Uterus (tissue), 4 donors: Measurements from ENCODE around the gene VIL1. TPM values are rescaled to one million over a fixed set of nuclear protein-coding genes. Genes with fewer than 3 reads are reported as not detected.
A peak's percentile ranks its signal among the peaks of the same experiment; 100 is the strongest.

Experiments used
- DNase-seq, 2 donors: peaks; one replicate each; pipeline ENCODE4 v3.0.0-alpha.2; 2019 to 2020
- H3K27ac ChIP-seq, 2 donors: fragments of 200-600 bp; sonication (generic); 1 replicate in 1 of 2; 2 replicates in 1 of 2; pipeline ENCODE4 v1.5.1; 2016 to 2018
- H3K27me3 ChIP-seq, 2 donors: fragments of 200-600 bp; sonication (generic); one replicate each; pipeline ENCODE4 v1.5.1; 2018 to 2019; ENCODE audit warnings: control low read depth in 1 of 2
- H3K36me3 ChIP-seq, 2 donors: fragments of 200-600 bp; sonication (generic); one replicate each; pipeline ENCODE4 v1.5.1; 2019; ENCODE audit warnings: control low read depth in 1 of 2
- H3K4me1 ChIP-seq, 2 donors: fragments of 200-600 bp; sonication (generic); one replicate each; pipeline ENCODE4 v1.5.1; 2018 to 2019; ENCODE audit warnings: control low read depth in 1 of 2
- H3K4me3 ChIP-seq, 2 donors: fragments of 200-600 bp; sonication (generic); 1 replicate in 1 of 2; 2 replicates in 1 of 2; pipeline ENCODE4 v1.5.1; 2018 to 2019; ENCODE audit warnings: mild to moderate bottlenecking in 1 of 2
- H3K9me3 ChIP-seq, 2 donors: fragments of 200-600 bp; sonication (generic); one replicate each; pipeline ENCODE4 v1.5.1; 2019; ENCODE audit warnings: control low read depth in 1 of 2
- CTCF ChIP-seq, 4 experiments: fragments of 200-600 bp in 2 of 4; fragments of 450-650 bp in 2 of 4; sonication (generic) in 2 of 4; IDR thresholded peaks; one replicate each; pipeline ENCODE4 v1.5.1; 2016 to 2019; ENCODE audit warnings: antibody characterized with exemption in 4 of 4, mild to moderate bottlenecking in 2 of 4, moderate library complexity in 1 of 4
- POLR2A ChIP-seq, 2 donors: fragments of 450-650 bp; IDR thresholded peaks; one replicate each; pipeline ENCODE4 v1.6.1; 2016; ENCODE audit warnings: antibody characterized with exemption in 2 of 2, mild to moderate bottlenecking in 1 of 2, moderate library complexity in 1 of 2
- intact Hi-C: fragments of 100-400 bp; cut with DNase I; formaldehyde crosslinking; loops from one replicate; pipeline ENCODE4 v1.15.1; 2023; ENCODE audit warnings: low total_unique reads
- total RNA-seq, 4 donors: library from RNA; depleted of rRNA in 3 of 4; stranded (reverse); fragments of >200 nt in 3 of 4; gene quantifications; one replicate each; pipeline versions ENCODE4 v1.1.0 to v1.2.4, GENCODE V29; 2014 to 2023
- donor health status: DM: yes; HTN: yes; CAD: no.

Gene VIL1
- total RNA-seq, 4 donors from 2014 or later: 0.28 to 0.59 (median 0.51) TPM; not detected in 1

GRCh38 chr2:218407717-218408116, 11.2 kb upstream of the VIL1 start:
- H3K36me3 ChIP-seq: no peaks in the 10 kb centered on the region
- intact Hi-C loops: loop anchor here (10.0 kb wide), 1 partner anchor 57 kb away; no protein-coding TSS in a partner anchor
- H3K4me1 ChIP-seq: peaks cover 0 to 11% of the 10 kb centered on the region in 2 donors
- DNase-seq: peak in 1 of 2 donors; percentile 30
- H3K27me3 ChIP-seq: no peaks in the 10 kb centered on the region
- TF ChIP-seq CTCF (IDR thresholded peaks at IDR 0.05): no peak
- no peak for TF ChIP-seq POLR2A (IDR thresholded peaks at IDR 0.05)
- H3K27ac ChIP-seq: peak overlapping the region; percentile 93 to 94
- no peak overlapping the region for H3K4me3 ChIP-seq
- H3K9me3 ChIP-seq: no peaks in the 10 kb centered on the region

GRCh38 chr2:218418321-218418716, 604 bp upstream of the VIL1 start:
- Histone ChIP-seq H3K27ac (no peak overlapping the region), H3K36me3 (no peaks in the 10 kb centered on the region), H3K4me1 (no peaks in the 10 kb centered on the region), H3K9me3 (no peaks in the 10 kb centered on the region), H3K4me3 (no peak overlapping the region), H3K27me3 (no peaks in the 10 kb centered on the region)
- no peak for DNase-seq
- no peak for TF ChIP-seq POLR2A (IDR thresholded peaks at IDR 0.05)
- no peak for TF ChIP-seq CTCF (IDR thresholded peaks at IDR 0.05)
- intact Hi-C loops: no loop called here

- no peaks in the 10 kb centered on the region for H3K9me3 ChIP-seq
- no peaks in the 10 kb centered on the region for H3K27me3 ChIP-seq
- TF ChIP-seq POLR2A (IDR thresholded peaks at IDR 0.05) (no peak), CTCF (IDR thresholded peaks at IDR 0.05) (no peak)
- H3K27ac ChIP-seq: no peak overlapping the region
- no peaks in the 10 kb centered on the region for H3K36me3 ChIP-seq
- H3K4me3 ChIP-seq: no peak overlapping the region
- intact Hi-C loops: no loop called here
- no peaks in the 10 kb centered on the region for H3K4me1 ChIP-seq
- DNase-seq: no peak
Measured at GRCh38 chr2:218419630-218420216, 800 bp downstream of the VIL1 start.

- no peak for DNase-seq
- intact Hi-C loops: no loop called here
- no peak for TF ChIP-seq CTCF (IDR thresholded peaks at IDR 0.05)
- TF ChIP-seq POLR2A (IDR thresholded peaks at IDR 0.05): no peak
- H3K4me1 ChIP-seq: no peaks in the 10 kb centered on the region
- H3K4me3 ChIP-seq: no peak overlapping the region
- H3K9me3 ChIP-seq: no peaks in the 10 kb centered on the region
- no peaks in the 10 kb centered on the region for H3K27me3 ChIP-seq
- no peaks in the 10 kb centered on the region for H3K36me3 ChIP-seq
- no peak overlapping the region for H3K27ac ChIP-seq
Measured at GRCh38 chr2:218421027-218421426, 2.1 kb downstream of the VIL1 start.

- TF ChIP-seq POLR2A (IDR thresholded peaks at IDR 0.05): no peak
- TF ChIP-seq CTCF (IDR thresholded peaks at IDR 0.05): no peak
- no peak for DNase-seq
- H3K27ac ChIP-seq: no peak overlapping the region
- H3K9me3 ChIP-seq: no peaks in the 10 kb centered on the region
- no peaks in the 10 kb centered on the region for H3K36me3 ChIP-seq
- no peaks in the 10 kb centered on the region for H3K4me1 ChIP-seq
- no peaks in the 10 kb centered on the region for H3K27me3 ChIP-seq
- intact Hi-C loops: no loop called here
- no peak overlapping the region for H3K4me3 ChIP-seq
Measured at GRCh38 chr2:218422403-218423086, 3.6 kb downstream of the VIL1 start.
